Dendritic cell treated with granulocyte-macrophage colony-stimulating factor and Interleukin-4, amounts not matched to agents 40 ng/mL and 50 ng/mL, for 4 days (primary cell): Measurements from ENCODE around the gene CDC37L1.

Source experiments
- H3K27ac Mint-ChIP-seq: one replicate; pipeline ENCODE4 v1.8.0; 2022; ENCODE audit warnings: mild to moderate bottlenecking, mixed read lengths
- H3K27me3 Mint-ChIP-seq: one replicate; pipeline ENCODE4 v1.8.0; 2022; ENCODE audit warnings: mild to moderate bottlenecking, mixed read lengths
- H3K36me3 Mint-ChIP-seq: one replicate; pipeline ENCODE4 v1.8.0; 2022; ENCODE audit warnings: low read depth, mixed read lengths
- H3K4me1 Mint-ChIP-seq: one replicate; pipeline ENCODE4 v1.8.0; 2022; ENCODE audit warnings: low read depth, mixed read lengths
- H3K4me3 Mint-ChIP-seq: one replicate; pipeline ENCODE4 v1.8.0; 2022; ENCODE audit warnings: mild to moderate bottlenecking, moderate library complexity, mixed read lengths
- H3K9me3 Mint-ChIP-seq: one replicate; pipeline ENCODE4 v1.8.0; 2022; ENCODE audit warnings: mixed read lengths
- intact Hi-C: fragments of 100-400 bp; cut with micrococcal nuclease; formaldehyde crosslinking; loops from one replicate; pipeline ENCODE4 v1.15.0; 2022

Gene CDC37L1

GRCh38 chr9:4706971-4707622 is 27.7 kb downstream of the CDC37L1 start:
- intact Hi-C loops, result no loop called here
- Mint-ChIP-seq H3K9me3 (no peaks in the 10 kb centered on the region), H3K4me3 (no peak overlapping the region), H3K27me3 (no peaks in the 10 kb centered on the region), H3K36me3 (peaks cover 49% of the 10 kb centered on the region), H3K27ac (no peak overlapping the region), H3K4me1 (no peaks in the 10 kb centered on the region)

GRCh38 chr9:4709380-4709779 is 30.0 kb downstream of the CDC37L1 start:
- no peaks in the 10 kb centered on the region for H3K27me3 Mint-ChIP-seq
- peaks cover 4% of the 10 kb centered on the region for H3K4me1 Mint-ChIP-seq
- peaks cover 42% of the 10 kb centered on the region for H3K36me3 Mint-ChIP-seq
- no peak overlapping the region for H3K4me3 Mint-ChIP-seq
- H3K9me3 Mint-ChIP-seq, result no peaks in the 10 kb centered on the region
- no peak overlapping the region for H3K27ac Mint-ChIP-seq
- intact Hi-C loops, result no loop called here

GRCh38 chr9:4713849-4714248 is 34.5 kb downstream of the CDC37L1 start:
- no peaks in the 10 kb centered on the region for H3K27me3 Mint-ChIP-seq
- intact Hi-C loops, result no loop called here
- H3K36me3 Mint-ChIP-seq, result peaks cover 54% of the 10 kb centered on the region
- no peaks in the 10 kb centered on the region for H3K9me3 Mint-ChIP-seq
- peaks cover 4% of the 10 kb centered on the region for H3K4me1 Mint-ChIP-seq
- no peak overlapping the region for H3K4me3 Mint-ChIP-seq
- H3K27ac Mint-ChIP-seq, result no peak overlapping the region

GRCh38 chr9:4714266-4715016 is 35.1 kb downstream of the CDC37L1 start:
- Mint-ChIP-seq H3K27me3 (no peaks in the 10 kb centered on the region), H3K36me3 (peaks cover 59% of the 10 kb centered on the region), H3K4me1 (peaks cover 4% of the 10 kb centered on the region), H3K9me3 (no peaks in the 10 kb centered on the region), H3K27ac (no peak overlapping the region), H3K4me3 (no peak overlapping the region)
- intact Hi-C loops, result no loop called here

GRCh38 chr9:4716163-4716562 is 36.8 kb downstream of the CDC37L1 start:
- H3K27me3 Mint-ChIP-seq, result no peaks in the 10 kb centered on the region
- no peak overlapping the region for H3K27ac Mint-ChIP-seq
- peaks cover 4% of the 10 kb centered on the region for H3K4me1 Mint-ChIP-seq
- intact Hi-C loops, result no loop called here
- no peak overlapping the region for H3K4me3 Mint-ChIP-seq
- no peaks in the 10 kb centered on the region for H3K9me3 Mint-ChIP-seq
- H3K36me3 Mint-ChIP-seq, result peaks cover 64% of the 10 kb centered on the region

- Mint-ChIP-seq H3K4me3 (no peak overlapping the region), H3K27me3 (no peaks in the 10 kb centered on the region), H3K9me3 (no peaks in the 10 kb centered on the region), H3K36me3 (peaks cover 65% of the 10 kb centered on the region), H3K4me1 (peaks cover 4% of the 10 kb centered on the region), H3K27ac (no peak overlapping the region)
- intact Hi-C loops, result no loop called here
These were observed 38.4 kb downstream of the CDC37L1 start for GRCh38 chr9:4717815-4718214.

GRCh38 chr9:4718911-4719310 is 39.5 kb downstream of the CDC37L1 start:
- Mint-ChIP-seq H3K27ac (no peak overlapping the region), H3K9me3 (no peaks in the 10 kb centered on the region), H3K4me1 (peaks cover 4% of the 10 kb centered on the region), H3K4me3 (no peak overlapping the region), H3K36me3 (peaks cover 60% of the 10 kb centered on the region), H3K27me3 (no peaks in the 10 kb centered on the region)
- intact Hi-C loops, result no loop called here

GRCh38 chr9:4721736-4722135 is 42.4 kb downstream of the CDC37L1 start:
- Mint-ChIP-seq H3K27ac (no peak overlapping the region), H3K36me3 (peaks cover 52% of the 10 kb centered on the region), H3K4me1 (no peaks in the 10 kb centered on the region), H3K4me3 (no peak overlapping the region), H3K9me3 (no peaks in the 10 kb centered on the region), H3K27me3 (no peaks in the 10 kb centered on the region)
- intact Hi-C loops, result no loop called here

GRCh38 chr9:4725706-4726442 is 46.5 kb downstream of the CDC37L1 start:
- peaks cover 18% of the 10 kb centered on the region for H3K36me3 Mint-ChIP-seq
- H3K27me3 Mint-ChIP-seq, result no peaks in the 10 kb centered on the region
- no peaks in the 10 kb centered on the region for H3K9me3 Mint-ChIP-seq
- no peaks in the 10 kb centered on the region for H3K4me1 Mint-ChIP-seq
- no peak overlapping the region for H3K4me3 Mint-ChIP-seq
- no peak overlapping the region for H3K27ac Mint-ChIP-seq
- intact Hi-C loops, result no loop called here

GRCh38 chr9:4727593-4727992 is 48.2 kb downstream of the CDC37L1 start:
- intact Hi-C loops, result no loop called here
- H3K27me3 Mint-ChIP-seq, result no peaks in the 10 kb centered on the region
- H3K4me1 Mint-ChIP-seq, result no peaks in the 10 kb centered on the region
- H3K36me3 Mint-ChIP-seq, result peaks cover 9% of the 10 kb centered on the region
- no peaks in the 10 kb centered on the region for H3K9me3 Mint-ChIP-seq
- no peak overlapping the region for H3K27ac Mint-ChIP-seq
- H3K4me3 Mint-ChIP-seq, result no peak overlapping the region

GRCh38 chr9:4732890-4733289 is 53.5 kb downstream of the CDC37L1 start:
- no peak overlapping the region for H3K27ac Mint-ChIP-seq
- intact Hi-C loops, result no loop called here

GRCh38 chr9:4734150-4734549 is 54.8 kb downstream of the CDC37L1 start:
- Mint-ChIP-seq H3K4me3 (no peak overlapping the region), H3K27ac (no peak overlapping the region), H3K36me3 (no peaks in the 10 kb centered on the region), H3K27me3 (no peaks in the 10 kb centered on the region), H3K9me3 (no peaks in the 10 kb centered on the region), H3K4me1 (peaks cover 1% of the 10 kb centered on the region)
- intact Hi-C loops, result no loop called here

More at GRCh38 chr9:4732890-4733289, 53.5 kb downstream of the CDC37L1 start:
- Mint-ChIP-seq H3K4me1 (no peaks in the 10 kb centered on the region), H3K9me3 (no peaks in the 10 kb centered on the region), H3K4me3 (no peak overlapping the region), H3K27me3 (no peaks in the 10 kb centered on the region), H3K36me3 (no peaks in the 10 kb centered on the region)

- Mint-ChIP-seq H3K4me3 (peak overlapping the region; percentile 56), H3K36me3 (peaks cover 15% of the 10 kb centered on the region), H3K4me1 (peaks cover 25% of the 10 kb centered on the region)
These were observed 59.7 kb downstream of the CDC37L1 start for GRCh38 chr9:4738866-4739586.

More at GRCh38 chr9:4738866-4739586, 59.7 kb downstream of the CDC37L1 start:
- Mint-ChIP-seq H3K27ac (no peak overlapping the region), H3K9me3 (no peaks in the 10 kb centered on the region), H3K27me3 (no peaks in the 10 kb centered on the region)
- intact Hi-C loops, result no loop called here
